ENCODE data around the gene CSTPP1.

CSTPP1 gene

GRCh38 chr11:47028195-47029093 is 91.9 kb downstream of the CSTPP1 start:
- Histone ChIP-seq H3K9ac (ENCODE audit: low read depth, low read length) (no peak overlapping the region), H3K27me3 (ENCODE audit: insufficient read depth, low read length) (no peaks in the 10 kb centered on the region), H3K9me3 (ENCODE audit: insufficient read depth, low read depth, low read length) (no peaks in the 10 kb centered on the region), H3K4me1 (ENCODE audit: insufficient read depth, low read length) (peaks cover 8% of the 10 kb centered on the region; the same call in 1 of the 2 replicates), H3K27ac (ENCODE audit: low read length) (no peak overlapping the region), H3K4me3 (ENCODE audit: low read length) (no peak overlapping the region), H3K36me3 (ENCODE audit: insufficient read depth, low read depth, low read length) (no peaks in the 10 kb centered on the region)

- no peaks in the 10 kb centered on the region for H3K27me3 ChIP-seq (ENCODE audit: insufficient read depth, low read length)
- no peak overlapping the region for H3K27ac ChIP-seq (ENCODE audit: low read length)
- H3K4me3 ChIP-seq (ENCODE audit: low read length) = 0 out of 2 replicates have a peak overlapping the region, but pooled peaks have one; percentile 18
- H3K36me3 ChIP-seq (ENCODE audit: insufficient read depth, low read depth, low read length) = no peaks in the 10 kb centered on the region
- H3K9me3 ChIP-seq (ENCODE audit: insufficient read depth, low read depth, low read length) = no peaks in the 10 kb centered on the region
- H3K4me1 ChIP-seq (ENCODE audit: insufficient read depth, low read length) = peaks cover 11% of the 10 kb centered on the region; the same call in 1 of the 2 replicates
- no peak overlapping the region for H3K9ac ChIP-seq (ENCODE audit: low read depth, low read length)
Measured at GRCh38 chr11:47033439-47033838, 96.9 kb downstream of the CSTPP1 start.

GRCh38 chr11:47034091-47034490 is 97.5 kb downstream of the CSTPP1 start:
- no peak overlapping the region for H3K4me3 ChIP-seq (ENCODE audit: low read length)
- no peak overlapping the region for H3K27ac ChIP-seq (ENCODE audit: low read length)
- H3K36me3 ChIP-seq (ENCODE audit: insufficient read depth, low read depth, low read length) = no peaks in the 10 kb centered on the region
- no peaks in the 10 kb centered on the region for H3K9me3 ChIP-seq (ENCODE audit: insufficient read depth, low read depth, low read length)
- H3K9ac ChIP-seq (ENCODE audit: low read depth, low read length) = no peak overlapping the region
- H3K4me1 ChIP-seq (ENCODE audit: insufficient read depth, low read length) = peaks cover 11% of the 10 kb centered on the region; the same call in 1 of the 2 replicates
- no peaks in the 10 kb centered on the region for H3K27me3 ChIP-seq (ENCODE audit: insufficient read depth, low read length)

DNA sequence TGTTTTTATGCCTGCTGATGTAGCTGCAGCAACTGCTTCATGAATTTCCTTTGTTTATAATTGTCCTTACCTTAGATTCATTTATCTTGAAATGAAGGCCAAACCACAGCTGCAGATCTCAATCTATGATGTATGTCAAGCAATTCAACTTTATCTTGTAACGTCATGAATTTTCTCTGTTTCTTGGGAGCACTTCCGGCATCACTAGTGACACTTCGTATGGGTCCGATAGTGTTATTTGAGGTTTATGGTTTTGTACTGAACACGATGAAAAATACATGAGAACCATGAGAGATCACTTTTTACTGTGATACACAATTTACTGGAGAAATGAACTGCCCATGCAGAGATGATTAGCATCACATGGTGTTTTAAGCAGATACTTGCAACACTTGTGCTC is 98.5 kb downstream of the CSTPP1 start:
- no peaks in the 10 kb centered on the region for H3K27me3 ChIP-seq (ENCODE audit: insufficient read depth, low read length)
- no peak overlapping the region for H3K4me3 ChIP-seq (ENCODE audit: low read length)
- no peak overlapping the region for H3K27ac ChIP-seq (ENCODE audit: low read length)
- no peak overlapping the region for H3K9ac ChIP-seq (ENCODE audit: low read depth, low read length)
- no peaks in the 10 kb centered on the region for H3K36me3 ChIP-seq (ENCODE audit: insufficient read depth, low read depth, low read length)
- H3K9me3 ChIP-seq (ENCODE audit: insufficient read depth, low read depth, low read length) = no peaks in the 10 kb centered on the region
- H3K4me1 ChIP-seq (ENCODE audit: insufficient read depth, low read length) = peaks cover 11% of the 10 kb centered on the region; the same call in 1 of the 2 replicates

- no peak overlapping the region for H3K27ac ChIP-seq (ENCODE audit: low read length)
- no peaks in the 10 kb centered on the region for H3K9me3 ChIP-seq (ENCODE audit: insufficient read depth, low read depth, low read length)
- H3K9ac ChIP-seq (ENCODE audit: low read depth, low read length) = no peak overlapping the region
- H3K4me3 ChIP-seq (ENCODE audit: low read length) = no peak overlapping the region
- no peaks in the 10 kb centered on the region for H3K36me3 ChIP-seq (ENCODE audit: insufficient read depth, low read depth, low read length)
- H3K4me1 ChIP-seq (ENCODE audit: insufficient read depth, low read length) = no peaks in the 10 kb centered on the region
- H3K27me3 ChIP-seq (ENCODE audit: insufficient read depth, low read length) = no peaks in the 10 kb centered on the region
Measured at GRCh38 chr11:47044119-47044518, 107.6 kb downstream of the CSTPP1 start.

- Histone ChIP-seq H3K36me3 (ENCODE audit: insufficient read depth, low read depth, low read length) (no peaks in the 10 kb centered on the region), H3K4me1 (ENCODE audit: insufficient read depth, low read length) (no peaks in the 10 kb centered on the region), H3K4me3 (ENCODE audit: low read length) (no peak overlapping the region), H3K9ac (ENCODE audit: low read depth, low read length) (no peak overlapping the region), H3K27me3 (ENCODE audit: insufficient read depth, low read length) (no peaks in the 10 kb centered on the region), H3K27ac (ENCODE audit: low read length) (no peak overlapping the region), H3K9me3 (ENCODE audit: insufficient read depth, low read depth, low read length) (no peaks in the 10 kb centered on the region)
Measured at GRCh38 chr11:47047972-47048371, 111.4 kb downstream of the CSTPP1 start.

DNA sequence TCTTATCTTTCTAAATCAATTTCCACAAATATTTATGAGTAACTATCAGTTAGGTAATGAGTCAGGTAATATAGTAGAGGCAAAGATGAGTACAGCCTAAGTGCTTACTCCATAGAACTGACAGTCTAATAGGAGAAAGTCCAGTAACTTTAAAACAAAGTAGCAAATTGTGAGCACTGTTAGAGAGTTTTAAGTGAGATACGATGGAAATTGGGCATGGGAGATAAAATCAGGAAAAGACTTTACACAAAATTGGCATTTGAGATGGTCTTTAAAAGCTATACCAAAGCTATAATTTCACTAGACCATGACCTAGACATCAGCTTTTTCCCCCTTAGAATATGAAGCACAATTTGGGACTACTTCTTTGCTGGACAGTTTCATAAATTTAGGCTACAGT is 113.7 kb downstream of the CSTPP1 start:
- Histone ChIP-seq H3K36me3 (ENCODE audit: insufficient read depth, low read depth, low read length) (no peaks in the 10 kb centered on the region), H3K9ac (ENCODE audit: low read depth, low read length) (no peak overlapping the region), H3K4me1 (ENCODE audit: insufficient read depth, low read length) (no peaks in the 10 kb centered on the region), H3K27me3 (ENCODE audit: insufficient read depth, low read length) (no peaks in the 10 kb centered on the region), H3K9me3 (ENCODE audit: insufficient read depth, low read depth, low read length) (no peaks in the 10 kb centered on the region), H3K4me3 (ENCODE audit: low read length) (no peak overlapping the region), H3K27ac (ENCODE audit: low read length) (no peak overlapping the region)

- Histone ChIP-seq H3K4me3 (ENCODE audit: low read length) (no peak overlapping the region), H3K9me3 (ENCODE audit: insufficient read depth, low read depth, low read length) (no peaks in the 10 kb centered on the region), H3K27me3 (ENCODE audit: insufficient read depth, low read length) (no peaks in the 10 kb centered on the region), H3K36me3 (ENCODE audit: insufficient read depth, low read depth, low read length) (no peaks in the 10 kb centered on the region), H3K9ac (ENCODE audit: low read depth, low read length) (no peak overlapping the region), H3K4me1 (ENCODE audit: insufficient read depth, low read length) (peaks cover 7% of the 10 kb centered on the region), H3K27ac (ENCODE audit: low read length) (no peak overlapping the region)
Measured at GRCh38 chr11:47051217-47051616, 114.7 kb downstream of the CSTPP1 start.

- H3K27ac ChIP-seq (ENCODE audit: low read length) = no peak overlapping the region
- no peak overlapping the region for H3K9ac ChIP-seq (ENCODE audit: low read depth, low read length)
- no peaks in the 10 kb centered on the region for H3K9me3 ChIP-seq (ENCODE audit: insufficient read depth, low read depth, low read length)
- H3K4me1 ChIP-seq (ENCODE audit: insufficient read depth, low read length) = peaks cover 13% of the 10 kb centered on the region
- H3K4me3 ChIP-seq (ENCODE audit: low read length) = no peak overlapping the region
- H3K36me3 ChIP-seq (ENCODE audit: insufficient read depth, low read depth, low read length) = no peaks in the 10 kb centered on the region
- no peaks in the 10 kb centered on the region for H3K27me3 ChIP-seq (ENCODE audit: insufficient read depth, low read length)
Measured at GRCh38 chr11:47052165-47052564, 115.6 kb downstream of the CSTPP1 start.

GRCh38 chr11:47052576-47052975 is 116.0 kb downstream of the CSTPP1 start:
- peaks cover 14% of the 10 kb centered on the region for H3K4me1 ChIP-seq (ENCODE audit: insufficient read depth, low read length)
- no peak overlapping the region for H3K4me3 ChIP-seq (ENCODE audit: low read length)
- no peaks in the 10 kb centered on the region for H3K27me3 ChIP-seq (ENCODE audit: insufficient read depth, low read length)
- no peaks in the 10 kb centered on the region for H3K36me3 ChIP-seq (ENCODE audit: insufficient read depth, low read depth, low read length)
- H3K27ac ChIP-seq (ENCODE audit: low read length) = no peak overlapping the region
- H3K9ac ChIP-seq (ENCODE audit: low read depth, low read length) = no peak overlapping the region
- H3K9me3 ChIP-seq (ENCODE audit: insufficient read depth, low read depth, low read length) = no peaks in the 10 kb centered on the region

- H3K27me3 ChIP-seq (ENCODE audit: insufficient read depth, low read length) = no peaks in the 10 kb centered on the region
- no peak overlapping the region for H3K27ac ChIP-seq (ENCODE audit: low read length)
- H3K36me3 ChIP-seq (ENCODE audit: insufficient read depth, low read depth, low read length) = no peaks in the 10 kb centered on the region
- H3K9me3 ChIP-seq (ENCODE audit: insufficient read depth, low read depth, low read length) = no peaks in the 10 kb centered on the region
- no peak overlapping the region for H3K4me3 ChIP-seq (ENCODE audit: low read length)
- H3K4me1 ChIP-seq (ENCODE audit: insufficient read depth, low read length) = peaks cover 19% of the 10 kb centered on the region
- H3K9ac ChIP-seq (ENCODE audit: low read depth, low read length) = no peak overlapping the region
Measured at GRCh38 chr11:47055534-47055933, 119.0 kb downstream of the CSTPP1 start.

GRCh38 chr11:47056261-47056915 is 119.8 kb downstream of the CSTPP1 start:
- Histone ChIP-seq H3K4me1 (ENCODE audit: insufficient read depth, low read length) (peaks cover 27% of the 10 kb centered on the region), H3K27me3 (ENCODE audit: insufficient read depth, low read length) (no peaks in the 10 kb centered on the region), H3K36me3 (ENCODE audit: insufficient read depth, low read depth, low read length) (no peaks in the 10 kb centered on the region), H3K9me3 (ENCODE audit: insufficient read depth, low read depth, low read length) (no peaks in the 10 kb centered on the region), H3K4me3 (ENCODE audit: low read length) (no peak overlapping the region), H3K9ac (ENCODE audit: low read depth, low read length) (no peak overlapping the region), H3K27ac (ENCODE audit: low read length) (peak overlapping the region; percentile 5)

All from iPS-20b (cell line).